ENCODE results near the gene MAP3K13.

The MAP3K13 gene

GRCh38 chr3:185362850-185363661 is at the start of gene MAP3K13:
MAP3K13 (plus strand) TSS chr3:185363136; CDS start chr3:185428582, 65,446 bp downstream.
- DNase-seq: no peak

GRCh38 chr3:185313693-185314246 is 49.2 kb upstream of the MAP3K13 start:
- no peak for DNase-seq

- no peak for DNase-seq
These were observed 46.1 kb upstream of the MAP3K13 start for GRCh38 chr3:185316740-185317412.

- no peak for DNase-seq
These were observed 45.3 kb upstream of the MAP3K13 start for GRCh38 chr3:185317674-185318073.

GRCh38 chr3:185318141-185318540 is 44.8 kb upstream of the MAP3K13 start:
- no peak for DNase-seq

- no peak for DNase-seq
These were observed 43.1 kb upstream of the MAP3K13 start for GRCh38 chr3:185319801-185320200.

GRCh38 chr3:185320949-185321348 is 42.0 kb upstream of the MAP3K13 start:
- DNase-seq: no peak

GRCh38 chr3:185322101-185322719 is 40.7 kb upstream of the MAP3K13 start:
- no peak for DNase-seq

GRCh38 chr3:185325946-185326791 is 36.8 kb upstream of the MAP3K13 start:
- DNase-seq: no peak

- no peak for DNase-seq
These were observed 35.9 kb upstream of the MAP3K13 start for GRCh38 chr3:185327062-185327461.

- no peak for DNase-seq
These were observed 34.5 kb upstream of the MAP3K13 start for GRCh38 chr3:185328324-185329004.

GRCh38 chr3:185330238-185330637 is 32.7 kb upstream of the MAP3K13 start:
- DNase-seq: no peak

GRCh38 chr3:185330644-185331043 is 32.3 kb upstream of the MAP3K13 start:
- DNase-seq: no peak

- DNase-seq: no peak
These were observed 30.8 kb upstream of the MAP3K13 start for GRCh38 chr3:185332026-185332735.

GRCh38 chr3:185335799-185336198 is 27.1 kb upstream of the MAP3K13 start:
- DNase-seq: no peak

GRCh38 chr3:185337231-185337816 is 25.6 kb upstream of the MAP3K13 start:
- DNase-seq: no peak

- DNase-seq: no peak
These were observed 23.0 kb upstream of the MAP3K13 start for GRCh38 chr3:185339945-185340344.

- no peak for DNase-seq
These were observed 22.2 kb upstream of the MAP3K13 start for GRCh38 chr3:185340751-185341150.

GRCh38 chr3:185341616-185342458 is 21.1 kb upstream of the MAP3K13 start:
- DNase-seq: no peak

Data from activated CD4-positive, alpha-beta T cell treated with anti-CD3 and anti-CD28 coated beads for 1 hour (primary cell).